ENCODE data around the gene SUPT5H.

DNA sequence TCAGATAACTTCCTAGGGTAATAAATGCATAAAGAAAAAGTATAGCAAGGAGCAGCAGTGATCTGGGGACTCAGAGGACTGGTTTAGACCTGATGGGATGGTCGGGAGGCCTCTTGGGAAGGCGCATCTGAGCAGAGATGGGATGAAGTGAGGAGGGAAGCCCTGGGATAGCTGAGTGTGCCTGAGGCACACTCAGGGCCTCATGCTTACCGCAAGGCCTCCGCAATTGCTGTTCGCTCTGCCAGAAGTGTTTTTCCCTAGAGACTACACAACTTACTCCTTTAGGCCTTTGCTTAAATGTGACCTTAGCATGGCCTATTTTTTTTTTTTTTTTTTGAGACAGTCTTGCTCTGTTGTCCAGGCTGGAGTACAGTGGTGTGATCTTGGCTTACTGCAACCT is 49.3 kb downstream of the SUPT5H start:
- TF ChIP-seq, protein P1, sequence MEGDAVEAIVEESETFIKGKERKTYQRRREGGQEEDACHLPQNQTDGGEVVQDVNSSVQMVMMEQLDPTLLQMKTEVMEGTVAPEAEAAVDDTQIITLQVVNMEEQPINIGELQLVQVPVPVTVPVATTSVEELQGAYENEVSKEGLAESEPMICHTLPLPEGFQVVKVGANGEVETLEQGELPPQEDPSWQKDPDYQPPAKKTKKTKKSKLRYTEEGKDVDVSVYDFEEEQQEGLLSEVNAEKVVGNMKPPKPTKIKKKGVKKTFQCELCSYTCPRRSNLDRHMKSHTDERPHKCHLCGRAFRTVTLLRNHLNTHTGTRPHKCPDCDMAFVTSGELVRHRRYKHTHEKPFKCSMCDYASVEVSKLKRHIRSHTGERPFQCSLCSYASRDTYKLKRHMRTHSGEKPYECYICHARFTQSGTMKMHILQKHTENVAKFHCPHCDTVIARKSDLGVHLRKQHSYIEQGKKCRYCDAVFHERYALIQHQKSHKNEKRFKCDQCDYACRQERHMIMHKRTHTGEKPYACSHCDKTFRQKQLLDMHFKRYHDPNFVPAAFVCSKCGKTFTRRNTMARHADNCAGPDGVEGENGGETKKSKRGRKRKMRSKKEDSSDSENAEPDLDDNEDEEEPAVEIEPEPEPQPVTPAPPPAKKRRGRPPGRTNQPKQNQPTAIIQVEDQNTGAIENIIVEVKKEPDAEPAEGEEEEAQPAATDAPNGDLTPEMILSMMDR (IDR thresholded peaks at IDR 0.05): no peak
- TF ChIP-seq POLR2A (IDR thresholded peaks at IDR 0.05): no peak

All from esophagus squamous epithelium (tissue), 4 donors.